ENCODE data around the gene AARS2. TPM values are rescaled to one million over a fixed set of nuclear protein-coding genes. Genes with fewer than 3 reads are reported as not detected.
A peak's percentile ranks its signal among the peaks of the same experiment; 100 is the strongest.

The AARS2 gene
- total and polyA plus RNA-seq, 11 donors, result 4.1 to 9.8 (median 7.6) TPM

- H3K9me3 ChIP-seq, result no peaks in the 10 kb centered on the region
- peak overlapping the region in 11 of 12 donors; percentile 86 to 97 (median 94) for H3K27ac ChIP-seq
- peak overlapping the region; percentile 60 to 99 (median 88) for H3K4me3 ChIP-seq
- DNase-seq (no peak), ATAC-seq (peak in 2 of 4 donors; percentile 0 to 3)
- peaks cover 3 to 59% (median 24%) of the 10 kb centered on the region in 12 donors for H3K4me1 ChIP-seq
- peaks cover 5 to 76% (median 54%) of the 10 kb centered on the region in 9 donors for H3K36me3 ChIP-seq
- WGBS, 4 donors, result 31 to 36% (median 35%) methylated on average over 15 of the region's 15 CpGs
- TF ChIP-seq POLR2A (IDR thresholded peaks at IDR 0.05) (no peak), CTCF (IDR thresholded peaks at IDR 0.05) (no peak)
- H3K27me3 ChIP-seq, result no peaks in the 10 kb centered on the region
- intact Hi-C loops (cut with DNase I), result loop anchor here in 5 of 10 donors (5.0 to 10.0 kb wide), 3 partner anchors 84 to 161 kb away; no protein-coding TSS in a partner anchor
These were observed 57.0 kb downstream of the AARS2 start for GRCh38 chr6:44255871-44256774.

GRCh38 chr6:44255105-44255808 is 57.9 kb downstream of the AARS2 start:
- peak overlapping the region in 1 of 12 donors; percentile 60 for H3K4me3 ChIP-seq
- H3K27ac ChIP-seq, result peak overlapping the region in 1 of 12 donors; percentile 93
- no peak for ATAC-seq
- peaks cover 5 to 78% (median 63%) of the 10 kb centered on the region in 9 donors for H3K36me3 ChIP-seq
- no peaks in the 10 kb centered on the region for H3K27me3 ChIP-seq
- TF ChIP-seq POLR2A (IDR thresholded peaks at IDR 0.05) (no peak), CTCF (IDR thresholded peaks at IDR 0.05) (no peak)
- H3K4me1 ChIP-seq, result peaks cover 3 to 67% (median 31%) of the 10 kb centered on the region in 12 donors
- intact Hi-C loops (cut with DNase I), result loop anchor here in 5 of 10 donors (5.0 to 10.0 kb wide), 3 partner anchors 83 to 160 kb away; no protein-coding TSS in a partner anchor
- DNase-seq, result no peak
- no peaks in the 10 kb centered on the region for H3K9me3 ChIP-seq
- 59 to 69% (median 64%) methylated on average over 16 of the region's 16 CpGs for WGBS, 4 donors

- Histone ChIP-seq H3K4me3 (no peak overlapping the region), H3K27ac (no peak overlapping the region), H3K9me3 (no peaks in the 10 kb centered on the region), H3K4me1 (peaks cover 3 to 74% (median 38%) of the 10 kb centered on the region in 12 donors), H3K36me3 (peaks cover 5 to 78% (median 64%) of the 10 kb centered on the region in 9 donors), H3K27me3 (no peaks in the 10 kb centered on the region)
- WGBS, 4 donors, result 74 to 88% (median 75%) methylated on average over 12 of the region's 12 CpGs
- TF ChIP-seq POLR2A (IDR thresholded peaks at IDR 0.05) (no peak), CTCF (IDR thresholded peaks at IDR 0.05) (no peak)
- intact Hi-C loops (cut with DNase I), result loop anchor here in 5 of 10 donors (5.0 to 10.0 kb wide), 3 partner anchors 82 to 160 kb away; no protein-coding TSS in a partner anchor
- DNase-seq, result no peak
- no peak for ATAC-seq
These were observed 58.7 kb downstream of the AARS2 start for GRCh38 chr6:44254191-44255104.
